HG03097 (cell line): ENCODE data around the gene ISLR2.
"Not testable (repeated sequence)": the region's sequence is repeated elsewhere in the genome, so short reads cannot be mapped to it uniquely, and the experiment has no call there.

Experiments
- ATAC-seq: cut with Tn5 transposase; IDR thresholded peaks from one replicate; pipeline ENCODE4 v1.9.1; 2021; ENCODE audit not compliant: unreplicated experiment, low FRiP score

Gene ISLR2, protein sequence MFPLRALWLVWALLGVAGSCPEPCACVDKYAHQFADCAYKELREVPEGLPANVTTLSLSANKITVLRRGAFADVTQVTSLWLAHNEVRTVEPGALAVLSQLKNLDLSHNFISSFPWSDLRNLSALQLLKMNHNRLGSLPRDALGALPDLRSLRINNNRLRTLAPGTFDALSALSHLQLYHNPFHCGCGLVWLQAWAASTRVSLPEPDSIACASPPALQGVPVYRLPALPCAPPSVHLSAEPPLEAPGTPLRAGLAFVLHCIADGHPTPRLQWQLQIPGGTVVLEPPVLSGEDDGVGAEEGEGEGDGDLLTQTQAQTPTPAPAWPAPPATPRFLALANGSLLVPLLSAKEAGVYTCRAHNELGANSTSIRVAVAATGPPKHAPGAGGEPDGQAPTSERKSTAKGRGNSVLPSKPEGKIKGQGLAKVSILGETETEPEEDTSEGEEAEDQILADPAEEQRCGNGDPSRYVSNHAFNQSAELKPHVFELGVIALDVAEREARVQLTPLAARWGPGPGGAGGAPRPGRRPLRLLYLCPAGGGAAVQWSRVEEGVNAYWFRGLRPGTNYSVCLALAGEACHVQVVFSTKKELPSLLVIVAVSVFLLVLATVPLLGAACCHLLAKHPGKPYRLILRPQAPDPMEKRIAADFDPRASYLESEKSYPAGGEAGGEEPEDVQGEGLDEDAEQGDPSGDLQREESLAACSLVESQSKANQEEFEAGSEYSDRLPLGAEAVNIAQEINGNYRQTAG

DNA sequence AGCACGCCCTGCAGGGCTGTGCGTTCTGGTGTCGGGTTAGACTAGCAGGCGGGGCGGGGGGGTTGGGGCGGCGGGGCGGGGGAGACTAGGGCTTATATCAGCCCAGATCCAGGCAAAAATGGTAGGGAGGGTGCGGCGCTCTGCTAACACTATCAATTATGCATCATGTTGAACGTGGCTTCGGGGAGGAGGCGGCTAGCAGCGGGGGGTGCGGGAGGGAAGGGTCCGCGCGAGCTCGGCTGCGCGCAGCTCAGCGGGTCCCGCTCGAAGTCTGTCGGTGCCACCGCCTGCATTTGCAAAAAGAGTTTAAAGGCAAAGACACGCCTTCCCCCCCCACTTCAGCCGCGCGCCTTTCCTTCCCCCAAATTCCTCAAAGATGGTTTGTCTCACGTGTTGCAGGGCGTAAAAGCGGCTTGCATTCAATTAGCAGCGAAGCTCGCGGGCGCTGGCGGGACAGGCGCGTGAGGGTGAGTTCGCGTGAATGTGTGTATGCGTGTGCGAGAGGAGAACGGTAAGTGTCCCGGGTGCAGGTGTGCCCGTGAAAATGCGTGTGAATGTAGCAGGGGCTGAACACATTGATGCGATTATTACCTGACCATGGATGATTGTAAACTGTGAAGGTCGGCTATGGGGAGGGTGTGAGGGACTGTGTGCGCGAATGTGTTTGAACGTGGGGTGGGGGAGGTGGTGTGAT lies at the start of gene ISLR2:
Gene ISLR2 (plus strand): TSS at position 432 of the 694 bp plus-strand sequence. CDS start 2,169 bp downstream, outside the sequence.
- ATAC-seq = no peak

DNA sequence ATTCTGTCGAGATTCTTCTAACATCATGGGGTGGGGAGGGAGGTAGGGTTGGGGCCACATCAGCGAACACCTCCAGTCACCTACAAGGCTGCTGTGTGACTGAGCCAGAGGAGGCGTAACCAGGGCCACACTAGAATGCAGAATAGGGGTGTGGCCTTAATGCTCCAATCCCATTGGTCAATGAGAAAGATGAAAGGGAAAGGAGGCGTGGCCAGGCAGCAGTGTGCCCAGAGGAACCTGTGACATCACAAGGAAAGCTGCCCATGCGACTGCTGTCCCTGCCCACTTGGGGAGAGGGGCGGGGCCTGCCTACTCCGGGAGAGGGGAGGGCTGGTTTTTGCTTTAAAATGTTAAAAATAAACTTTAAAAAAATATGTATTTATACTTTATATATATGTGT lies 47.9 kb upstream of the ISLR2 start, which contains the start of gene GOLGA6A:
Gene GOLGA6A (minus strand): TSS at position 101 of the 400 bp plus-strand sequence. CDS start 41 bp downstream, at position 60.
- ATAC-seq = not testable (repeated sequence)

DNA sequence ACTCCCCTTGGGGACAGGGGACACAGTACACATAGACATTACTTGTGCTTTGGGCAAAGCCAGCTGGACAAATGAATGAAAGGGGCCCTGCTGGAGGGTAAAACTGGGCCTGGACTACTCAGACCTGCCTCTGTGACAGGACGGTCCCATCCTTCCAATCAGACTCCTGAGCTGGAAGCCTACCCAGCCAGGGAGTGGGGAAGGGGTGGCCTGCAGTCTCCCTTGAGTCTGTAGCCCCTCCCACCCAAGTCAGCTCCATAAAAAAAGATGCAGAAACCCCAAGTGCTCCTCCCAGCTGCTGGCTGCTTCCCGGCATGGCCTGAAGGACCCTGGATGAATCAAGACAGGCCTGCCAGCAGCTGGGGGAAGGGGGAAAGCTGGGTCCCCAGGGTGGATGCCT lies 35.8 kb upstream of the ISLR2 start:
- not testable (repeated sequence) for ATAC-seq

DNA sequence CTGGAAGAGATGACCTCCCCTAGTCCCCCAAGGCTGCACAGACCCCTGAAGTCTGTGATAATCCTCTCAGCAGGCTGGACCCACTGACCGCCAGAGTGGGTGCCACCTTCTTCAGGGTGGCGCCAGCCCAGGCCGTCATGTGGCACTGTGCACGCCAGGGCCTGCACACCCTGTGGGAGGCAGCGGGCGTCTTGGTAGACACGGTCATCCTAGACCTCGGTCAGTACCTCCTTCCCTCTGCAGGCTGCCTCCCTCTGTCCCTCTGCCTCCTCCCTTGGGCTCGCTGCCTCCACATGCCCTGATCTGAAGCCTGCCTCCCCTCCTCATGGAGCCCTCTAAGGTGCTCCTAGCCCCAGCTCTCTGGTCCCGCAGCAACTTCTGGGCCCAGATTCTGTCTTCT lies 34.8 kb upstream of the ISLR2 start:
- ATAC-seq = not testable (repeated sequence)

DNA sequence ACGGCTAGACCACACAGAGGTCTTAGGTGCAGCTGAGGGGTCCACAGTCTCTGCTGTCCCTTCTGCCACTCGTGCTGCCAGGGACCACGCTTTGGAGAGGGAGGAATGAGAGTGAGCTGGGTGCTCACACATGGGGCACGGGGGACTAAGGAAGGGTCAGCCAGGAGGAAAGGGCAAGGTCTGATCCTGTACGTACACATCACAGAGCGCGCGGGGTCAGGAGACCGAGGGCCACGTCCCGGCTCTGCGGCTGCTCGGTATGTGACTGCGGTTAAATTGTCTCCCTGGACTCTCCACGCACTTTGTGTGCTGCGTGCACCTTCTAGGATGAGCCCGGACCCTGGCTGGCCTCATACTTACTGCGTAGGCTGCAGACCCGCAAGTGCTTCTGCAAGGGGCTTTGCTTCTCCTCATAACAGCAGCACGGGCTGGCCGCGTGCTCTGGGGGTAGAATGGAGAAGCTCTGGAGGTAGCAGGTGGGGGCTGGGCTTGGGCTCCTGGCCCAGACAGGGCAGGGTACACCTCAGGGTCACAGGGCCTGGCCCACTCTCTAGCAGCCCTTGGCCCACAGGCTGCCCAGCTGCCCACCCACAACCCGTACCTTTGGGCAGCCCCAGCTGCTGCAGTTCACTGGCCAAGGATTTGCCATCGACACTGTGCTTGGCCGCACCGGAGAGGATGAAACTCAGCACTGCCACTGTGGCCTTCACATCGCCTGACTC lies 33.5 kb upstream of the ISLR2 start:
- not testable (repeated sequence) for ATAC-seq

DNA sequence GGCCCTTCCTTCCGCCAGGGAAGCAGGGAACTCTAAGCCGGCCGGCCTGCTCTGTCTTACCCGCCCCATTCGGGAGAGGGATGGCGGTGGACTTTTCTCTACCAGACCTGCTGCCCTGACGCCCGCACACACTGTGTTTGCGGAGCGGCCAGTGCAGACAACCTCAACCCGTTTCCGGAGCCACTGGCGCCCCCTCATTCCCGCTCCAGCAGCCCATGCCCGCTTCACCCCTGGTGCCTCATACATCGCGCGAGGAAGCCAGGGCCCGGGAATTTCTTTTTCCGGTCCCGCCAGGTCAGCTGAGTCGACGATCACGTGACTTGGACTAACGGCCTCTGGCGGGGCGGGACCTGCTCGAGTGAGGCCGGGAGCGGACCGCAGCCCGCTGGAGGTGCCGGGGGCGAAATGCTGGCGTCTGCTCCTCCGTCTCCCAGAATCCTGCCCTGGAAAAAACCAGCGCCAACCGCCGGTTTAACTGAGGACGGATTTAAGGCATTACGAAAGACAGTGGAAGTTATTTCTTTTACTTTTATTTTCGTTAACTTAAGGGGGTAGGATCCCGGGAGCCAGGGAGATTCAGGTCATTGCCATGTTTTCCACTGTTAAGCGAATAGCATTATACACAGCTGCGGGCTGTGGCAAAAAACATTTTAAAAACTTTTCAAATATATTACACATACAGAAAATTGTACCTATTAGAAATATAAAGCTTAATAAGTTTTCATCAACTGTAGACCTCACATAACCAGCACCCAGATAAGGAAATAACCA lies 30.2 kb upstream of the ISLR2 start:
- peak; percentile 80 for ATAC-seq

DNA sequence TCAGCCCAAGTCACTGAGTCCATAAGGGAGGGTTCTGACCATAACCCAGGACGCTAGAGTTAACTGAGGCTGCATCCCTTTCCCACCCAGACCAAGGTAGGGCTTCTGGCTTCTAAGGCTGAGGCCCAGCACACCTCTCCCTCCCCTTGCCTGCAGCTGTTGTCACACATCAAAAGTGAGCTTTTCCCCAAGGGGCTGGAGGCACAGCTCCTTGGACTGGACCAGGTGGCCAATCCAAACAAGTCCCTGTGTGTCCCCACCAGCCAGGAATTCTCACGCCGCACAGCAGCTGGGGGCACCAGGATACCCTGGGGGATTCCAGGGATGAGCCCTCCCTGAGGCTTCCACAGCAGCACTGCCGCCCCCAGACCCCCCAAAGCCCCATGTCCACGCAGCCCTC lies 22.3 kb upstream of the ISLR2 start:
- no peak for ATAC-seq

DNA sequence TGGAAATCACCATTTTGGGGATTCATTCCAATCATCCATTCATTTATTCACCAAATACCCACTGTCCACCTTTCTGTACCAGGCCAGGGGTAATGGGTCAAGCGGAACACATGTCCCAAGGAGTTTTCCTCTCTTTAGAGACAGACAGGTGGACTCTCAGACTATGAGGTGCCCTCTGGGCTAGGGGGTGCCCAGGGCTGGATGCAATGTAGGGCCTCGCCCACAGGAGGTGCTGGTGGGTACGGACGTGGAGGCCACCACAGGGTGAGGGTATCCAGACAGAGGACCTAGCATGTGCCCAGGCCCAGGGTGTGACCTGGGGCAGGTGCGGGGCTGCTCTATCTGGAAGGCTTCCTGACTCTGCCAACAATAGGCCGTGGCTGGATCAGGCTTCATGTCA lies 21.8 kb upstream of the ISLR2 start:
- ATAC-seq = not testable (repeated sequence)

DNA sequence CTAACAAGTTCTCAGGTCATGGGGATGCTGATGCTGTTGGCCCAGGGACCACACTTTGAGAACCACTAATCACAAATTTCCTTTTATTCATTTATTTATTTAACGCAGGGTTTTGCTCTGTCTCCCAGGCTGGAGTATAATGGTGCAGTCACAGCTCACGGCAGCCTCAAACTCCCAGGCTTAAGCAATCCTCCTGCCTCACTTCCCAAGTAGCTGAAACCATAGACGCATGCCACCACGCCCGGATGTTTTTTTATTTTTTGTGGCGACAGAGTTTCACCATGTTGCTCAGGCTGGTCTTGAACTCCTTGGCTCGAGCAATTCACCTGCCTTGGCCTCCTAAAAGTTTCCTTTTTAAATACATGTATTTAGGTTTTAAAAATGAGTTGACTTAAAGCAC lies 20.7 kb upstream of the ISLR2 start:
- no peak for ATAC-seq

DNA sequence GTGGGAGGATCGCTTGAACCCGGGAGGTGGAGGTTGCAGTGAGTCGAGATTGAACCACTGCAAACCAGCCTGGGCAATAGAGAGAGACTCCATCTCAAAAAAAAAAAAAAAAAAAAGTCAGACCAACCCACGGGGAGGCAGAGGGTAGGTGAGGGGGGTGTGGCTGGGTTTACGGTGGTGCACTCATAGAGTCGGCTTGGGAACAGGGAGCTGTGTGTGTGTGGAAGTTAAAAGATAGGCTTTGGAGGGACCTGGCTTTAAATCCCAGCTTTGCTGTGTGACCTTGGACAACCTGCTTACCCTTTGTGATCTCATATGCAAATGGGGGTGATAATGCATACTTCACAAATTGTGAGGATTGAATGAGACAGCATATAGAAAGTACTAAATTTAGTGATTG lies 10.0 kb upstream of the ISLR2 start:
- no peak for ATAC-seq

DNA sequence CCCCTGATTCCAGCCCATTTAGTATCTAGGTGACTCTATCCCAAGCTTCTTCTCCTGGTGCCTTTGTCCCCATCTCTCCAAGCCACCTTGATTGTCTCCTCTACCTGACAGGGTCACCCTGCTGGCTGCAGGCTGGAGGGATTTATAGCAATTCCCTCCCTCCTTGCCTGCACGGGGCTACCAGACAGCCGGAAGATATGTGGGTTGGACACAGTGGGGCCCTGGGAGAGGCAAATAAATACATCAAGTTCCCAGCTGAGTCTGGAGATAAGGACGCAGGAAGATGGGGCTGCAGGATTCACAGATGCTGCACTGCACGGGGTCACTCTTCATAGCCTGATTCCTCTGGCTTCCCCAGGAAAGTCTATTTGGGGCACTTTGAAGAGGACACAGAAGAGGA lies 9.3 kb upstream of the ISLR2 start:
- ATAC-seq = no peak

DNA sequence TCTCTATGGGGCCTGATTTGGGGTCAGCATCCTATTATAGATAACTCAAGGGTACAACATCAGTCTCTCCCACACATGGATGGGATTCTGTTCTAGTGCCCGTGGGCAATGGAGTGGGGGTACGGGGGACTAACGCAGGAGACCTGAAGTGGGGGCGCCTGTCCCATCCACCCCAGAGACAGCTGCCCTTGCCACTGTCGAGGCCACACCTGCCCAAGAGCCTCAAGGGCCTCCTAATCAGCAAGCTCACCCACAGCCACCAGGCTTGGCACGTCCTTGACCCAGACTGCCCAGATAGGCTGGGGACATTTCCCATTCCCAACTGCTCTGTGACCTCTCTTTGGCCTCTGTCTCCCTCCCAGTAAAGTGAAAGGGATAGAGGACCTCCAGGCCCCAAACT lies 8.5 kb upstream of the ISLR2 start:
- no peak for ATAC-seq

DNA sequence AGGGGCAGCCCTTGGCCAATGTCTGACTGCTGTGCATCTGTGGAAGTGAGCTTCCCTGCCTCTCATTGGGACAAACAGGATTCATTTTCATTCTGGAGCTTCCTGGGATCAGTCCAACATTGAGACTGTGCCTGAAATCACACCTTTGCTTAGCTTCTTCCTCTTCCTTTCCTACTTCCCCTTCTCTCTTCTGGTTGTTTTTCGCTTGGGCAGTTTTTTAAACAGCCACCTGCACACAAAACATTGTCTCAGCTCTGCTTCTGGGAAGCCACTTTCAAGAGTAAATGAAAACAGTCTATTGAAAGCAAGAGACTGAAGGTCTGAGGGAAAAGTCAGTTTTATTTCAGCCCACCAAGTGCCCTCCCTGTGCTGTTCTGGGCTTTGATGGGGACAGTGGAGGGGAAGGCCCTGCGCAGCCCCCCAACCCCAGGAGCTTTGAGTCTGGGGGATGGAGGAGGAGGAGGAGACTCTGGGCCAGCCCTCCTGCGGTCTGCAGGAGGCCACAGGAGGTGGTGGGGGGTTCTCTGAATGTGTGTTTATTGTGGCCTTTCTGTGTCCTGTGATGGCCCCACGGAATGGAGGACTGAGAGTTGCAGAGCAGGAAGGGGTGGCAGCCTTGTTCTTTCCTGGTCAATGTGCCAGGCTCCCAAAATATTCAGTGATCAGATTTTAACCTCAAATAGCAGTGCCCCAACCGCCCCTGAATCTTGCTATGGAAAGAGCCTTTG lies 7.8 kb upstream of the ISLR2 start:
- ATAC-seq = no peak

DNA sequence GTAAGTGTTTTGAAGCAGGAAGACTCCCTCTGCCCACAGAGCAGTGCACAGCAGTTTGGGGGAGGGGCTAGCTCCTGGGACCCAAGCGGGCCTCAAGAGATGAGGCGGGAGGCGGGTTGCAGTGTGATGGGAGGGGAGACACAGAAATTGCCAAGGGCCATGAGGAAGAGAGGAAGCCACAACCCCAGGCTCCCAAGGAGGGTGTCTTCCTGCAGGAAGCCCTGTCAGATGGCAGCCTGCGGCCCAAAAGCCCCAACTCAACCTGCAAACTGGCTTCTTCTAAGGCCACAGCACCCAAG lies 7.3 kb upstream of the ISLR2 start:
- ATAC-seq = no peak

DNA sequence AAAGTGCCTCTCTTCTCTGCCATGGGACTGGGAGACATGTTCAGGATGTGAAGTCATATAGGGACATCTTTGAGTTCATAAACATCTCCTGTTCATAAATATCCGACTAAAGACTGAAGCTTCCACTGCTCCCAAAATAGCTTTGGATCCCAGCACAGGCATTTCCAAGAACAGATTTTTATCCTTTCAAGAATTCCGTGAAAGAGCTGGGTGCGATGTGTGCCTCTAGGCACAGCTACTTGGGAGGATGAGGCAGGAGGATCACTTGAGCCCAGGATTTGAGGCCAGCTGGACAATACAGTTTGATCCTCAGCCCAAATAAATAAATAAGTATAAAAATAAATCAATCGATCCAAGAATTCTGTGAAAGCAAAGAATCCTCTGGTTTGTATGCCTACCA lies 6.7 kb upstream of the ISLR2 start:
- ATAC-seq = no peak

DNA sequence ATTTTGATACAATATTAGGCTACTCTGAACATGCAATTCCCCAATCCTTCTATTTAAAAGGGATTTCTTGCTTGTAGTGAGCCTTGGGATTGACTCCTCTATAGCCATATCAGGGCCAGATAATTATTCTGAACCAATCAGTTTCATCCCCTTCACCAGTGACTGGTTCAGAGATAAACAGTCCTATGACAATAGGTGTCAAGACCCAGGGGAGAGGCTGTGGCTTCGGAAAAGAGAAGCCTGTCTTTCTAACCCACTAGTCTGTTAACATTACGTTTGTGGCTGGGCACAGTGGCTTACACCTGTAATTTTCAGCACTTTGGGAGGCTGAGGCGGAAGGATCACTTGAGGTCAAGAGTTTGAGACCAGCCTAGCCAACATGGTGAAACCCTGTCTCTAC lies 6.2 kb upstream of the ISLR2 start:
- no peak for ATAC-seq

DNA sequence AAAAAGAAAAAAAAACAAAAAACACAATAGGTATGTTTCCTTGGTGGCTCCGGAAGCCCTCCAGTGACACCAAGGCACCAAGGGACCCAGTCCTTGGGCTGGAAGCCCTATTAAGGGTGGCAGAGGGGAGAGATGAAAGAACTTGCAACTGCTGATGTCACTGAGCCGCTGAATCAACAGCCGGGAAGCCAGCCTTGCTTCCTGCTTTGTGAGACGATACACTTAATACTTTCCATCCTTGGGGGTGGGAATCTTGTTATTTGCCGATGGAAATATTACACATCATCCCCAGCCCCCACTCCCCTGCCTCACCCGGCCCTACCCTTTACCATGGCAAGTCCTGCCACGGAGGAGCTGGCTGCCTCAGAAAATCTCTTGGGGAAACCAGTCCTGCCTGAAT lies 5.6 kb upstream of the ISLR2 start:
- ATAC-seq = no peak

DNA sequence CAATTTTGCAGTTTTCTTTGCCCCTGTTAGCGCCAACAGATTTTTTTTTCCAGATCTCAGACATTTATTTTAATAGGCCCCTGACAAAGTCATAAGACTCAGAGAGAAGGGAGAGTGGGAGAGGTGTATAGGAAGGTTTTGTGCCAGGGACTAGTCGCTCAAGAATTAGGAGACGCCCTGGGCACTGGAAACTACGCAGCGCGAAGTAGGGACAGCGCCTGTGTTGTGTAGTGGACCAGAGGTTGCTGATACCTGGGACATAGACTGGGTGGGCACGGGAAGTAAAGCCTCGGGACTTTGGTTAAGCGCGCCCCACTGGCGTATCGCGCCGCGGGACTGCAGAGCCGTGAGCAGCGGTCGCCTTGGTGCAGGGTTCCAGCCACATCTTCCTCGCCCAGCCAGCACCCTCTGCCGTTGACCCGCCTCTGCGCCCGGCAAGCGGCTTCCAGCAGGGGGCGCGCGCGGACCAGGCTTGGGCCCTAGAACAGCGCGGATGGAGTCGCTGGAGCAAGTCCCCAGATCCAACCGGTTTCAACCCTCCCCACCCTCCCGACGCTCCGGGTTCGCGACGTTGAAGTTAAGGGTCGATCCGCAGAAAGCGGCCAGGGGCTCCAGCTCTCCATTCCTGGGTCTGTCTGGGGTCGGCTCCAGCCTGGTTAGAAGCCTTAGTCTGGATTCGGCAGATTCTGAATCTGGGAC lies 3.0 kb upstream of the ISLR2 start:
- no peak for ATAC-seq
